RPMI7951 (cell line): ENCODE data around the gene ELL. TPM values are rescaled to one million over a fixed set of nuclear protein-coding genes. Genes with fewer than 3 reads are reported as not detected.
A peak's percentile ranks its signal among the peaks of the same experiment; 100 is the strongest.
"Not testable (repeated sequence)": the region's sequence is repeated elsewhere in the genome, so short reads cannot be mapped to it uniquely, and the experiment has no call there.

Source experiments
- DNase-seq: peaks from one replicate; pipeline ENCODE4 v3.0.0-alpha.2; 2012; ENCODE audit warnings: low read depth
- total RNA-seq: library from RNA; depleted of rRNA; stranded (reverse); fragments of >200 nt; shearing (Covaris generic); gene quantifications from 2 replicates; pipeline ENCODE4 v1.2.3, GENCODE V29; 2014; rRNA removed

ELL gene
- total RNA-seq, 1 experiment from 2014 or later = 7.2 TPM

DNA sequence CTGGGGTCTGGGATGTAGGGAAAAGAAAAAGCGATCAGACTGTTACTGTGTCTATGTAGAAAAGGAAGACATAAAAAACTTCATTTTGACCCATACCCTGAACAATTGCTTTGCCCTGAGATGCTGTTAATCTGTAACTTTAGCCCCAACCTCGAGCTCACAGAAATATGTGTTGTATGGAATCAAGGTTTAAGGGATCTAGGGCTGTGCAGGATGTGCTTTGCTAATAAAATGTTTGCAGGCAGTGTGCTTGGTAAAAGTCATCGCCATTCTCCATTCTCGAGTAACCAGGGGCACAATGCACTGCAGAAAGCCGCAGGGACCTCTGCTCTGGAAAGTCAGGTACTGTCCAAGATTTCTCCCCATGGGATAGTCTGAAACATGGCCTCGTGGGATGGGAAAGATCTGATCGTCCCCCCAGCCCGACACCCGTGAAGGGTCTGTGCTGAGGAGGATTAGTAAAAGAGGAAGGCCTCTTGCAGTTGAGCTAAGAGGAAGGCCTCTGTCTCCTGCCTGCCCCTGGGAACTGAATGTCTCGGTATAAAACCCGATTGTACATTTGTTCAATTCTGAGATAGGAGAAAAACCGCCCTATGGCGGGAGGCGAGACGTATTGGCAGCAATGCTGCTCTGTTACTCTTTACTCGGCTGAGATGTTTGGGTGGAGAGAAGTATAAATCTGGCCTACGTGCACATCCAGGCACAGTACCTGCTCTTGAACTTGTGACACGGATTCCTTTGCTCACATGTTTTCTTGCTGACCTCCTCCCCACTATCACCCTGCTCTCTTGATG lies 119.2 kb downstream of the ELL start:
- not testable (repeated sequence) for DNase-seq

DNA sequence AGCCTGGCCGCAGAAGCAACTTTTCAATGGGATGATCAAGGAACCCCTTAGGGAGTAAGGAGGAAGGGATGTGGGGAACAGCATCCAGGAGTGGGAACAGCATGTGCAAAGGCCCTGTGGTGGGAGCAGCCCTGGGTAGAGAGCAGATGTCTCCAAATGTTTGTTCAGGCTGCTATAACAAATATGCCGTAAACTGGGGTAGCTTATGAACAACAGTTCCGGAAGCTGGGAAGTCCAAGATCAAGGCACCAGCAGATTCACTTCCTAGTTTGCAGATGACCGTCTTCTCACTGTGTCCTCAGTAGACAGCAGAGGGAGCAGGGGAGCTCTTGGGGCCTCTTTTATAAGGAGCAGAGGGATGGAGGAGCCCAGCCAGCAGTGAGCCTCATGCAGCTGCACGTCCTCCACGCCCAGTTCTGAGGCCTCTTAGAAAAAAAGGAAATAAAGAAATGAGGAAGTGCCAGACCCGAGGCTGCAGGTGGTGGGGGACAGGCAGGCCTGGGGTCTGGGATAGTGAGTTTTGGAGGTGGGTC lies 120.2 kb downstream of the ELL start:
- DNase-seq = peak; percentile 50

DNA sequence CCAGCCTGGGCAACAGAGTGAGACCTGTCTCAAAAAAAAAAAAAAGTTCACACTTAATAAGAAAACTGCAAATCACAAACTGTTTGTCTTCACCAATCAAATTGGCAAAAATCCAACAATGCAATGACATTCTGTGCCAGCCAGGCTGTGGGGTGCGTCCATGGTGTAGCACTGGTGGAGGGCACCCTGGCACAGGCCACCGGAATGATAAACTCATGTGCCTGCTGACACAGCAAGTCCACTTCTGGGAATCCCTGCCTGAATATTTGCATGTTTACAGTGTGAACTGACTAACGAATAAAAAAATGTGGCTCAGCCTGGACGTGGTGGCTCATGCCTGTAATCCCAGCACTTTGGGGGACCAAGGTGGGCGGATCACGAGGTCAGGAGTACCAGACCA lies 122.9 kb downstream of the ELL start:
- DNase-seq = peak; percentile 45

DNA sequence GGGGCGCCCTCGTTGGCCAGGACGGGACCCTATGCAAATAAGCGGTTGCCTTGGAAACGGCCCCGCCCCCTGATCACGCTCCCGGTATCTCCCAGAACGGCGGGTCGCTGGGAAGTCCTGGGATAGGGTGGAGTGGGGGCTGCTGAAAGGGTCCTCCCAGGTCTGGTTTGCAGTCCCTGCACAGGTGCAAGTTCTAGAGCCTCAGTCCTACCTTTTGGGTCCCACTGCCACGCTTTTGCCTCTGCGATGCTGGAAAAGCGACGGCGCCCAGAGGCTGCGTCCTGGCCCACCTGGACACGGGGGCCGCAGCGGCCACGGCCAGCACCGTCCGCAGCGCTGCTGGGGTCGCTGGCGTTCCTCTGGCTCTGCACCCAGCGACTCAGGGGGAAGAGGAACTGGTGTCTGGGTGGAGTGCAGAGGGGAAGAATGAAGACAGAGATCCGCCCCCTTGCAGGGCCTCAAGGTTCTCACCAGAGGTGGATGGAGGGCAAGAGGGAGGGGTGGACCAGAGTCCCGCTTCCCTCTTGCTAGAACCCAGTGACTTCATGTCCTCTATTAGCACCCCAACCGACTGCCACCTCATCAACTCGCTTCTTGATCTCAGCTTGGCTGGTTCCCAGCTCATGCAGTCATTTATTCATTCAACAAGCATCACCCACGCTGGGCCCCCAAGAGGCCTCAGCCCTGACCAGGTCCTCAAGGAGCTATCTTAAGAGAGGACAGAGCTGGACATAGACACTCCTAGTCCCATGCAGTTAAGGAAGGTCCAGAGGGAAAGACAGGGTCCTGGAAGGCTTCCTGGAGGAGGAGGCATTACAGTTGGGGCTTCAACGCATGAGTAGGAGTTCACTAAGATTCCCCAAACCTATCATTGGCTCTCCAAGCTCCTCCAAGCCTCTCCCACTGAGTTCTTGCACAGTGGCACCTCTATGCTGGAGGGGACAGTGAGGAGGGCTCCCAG lies 124.3 kb downstream of the ELL start, which contains the start of gene LRRC25:
LRRC25 (minus strand) TSS at position 381 of the 961 bp plus-strand sequence. CDS start 659 bp downstream, outside the sequence.
- DNase-seq = no peak

DNA sequence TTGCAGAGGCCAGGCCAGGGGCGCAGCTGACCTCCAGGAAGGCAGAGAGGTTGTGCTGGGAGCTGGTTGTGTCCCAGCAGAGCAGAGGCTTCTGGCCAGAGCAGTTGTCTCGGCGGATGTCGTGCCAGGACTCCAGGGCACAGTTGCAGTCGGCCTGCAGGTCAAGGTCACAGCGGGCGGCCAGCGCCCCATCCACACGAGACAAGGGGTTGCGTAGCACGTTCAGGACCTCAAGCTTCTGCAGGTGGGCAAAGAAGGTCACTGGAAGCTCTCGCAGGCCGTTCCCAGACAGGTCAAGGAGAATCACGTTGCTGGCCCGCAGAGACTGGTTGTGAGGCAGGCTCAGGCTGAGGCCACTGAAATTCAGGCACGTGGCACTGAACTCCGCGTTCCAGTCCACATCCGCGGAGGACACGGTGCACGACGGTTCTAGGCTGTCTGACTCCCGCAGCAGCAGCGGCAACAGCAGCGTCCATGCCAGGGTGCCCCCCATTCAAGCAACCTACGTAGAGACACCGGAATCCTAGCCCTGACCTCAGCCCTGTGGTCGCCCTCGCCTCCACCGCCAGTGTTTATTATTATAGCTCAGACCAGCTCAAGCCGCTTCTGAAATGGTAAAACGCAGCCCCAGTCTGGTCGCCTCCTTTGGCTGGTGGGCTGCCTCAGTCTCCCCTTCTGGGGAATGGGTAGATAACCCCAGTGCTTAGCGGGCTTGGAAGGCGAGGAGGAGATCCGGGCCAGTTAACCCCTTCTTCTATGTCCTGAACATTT lies 125.2 kb downstream of the ELL start:
- DNase-seq = no peak

DNA sequence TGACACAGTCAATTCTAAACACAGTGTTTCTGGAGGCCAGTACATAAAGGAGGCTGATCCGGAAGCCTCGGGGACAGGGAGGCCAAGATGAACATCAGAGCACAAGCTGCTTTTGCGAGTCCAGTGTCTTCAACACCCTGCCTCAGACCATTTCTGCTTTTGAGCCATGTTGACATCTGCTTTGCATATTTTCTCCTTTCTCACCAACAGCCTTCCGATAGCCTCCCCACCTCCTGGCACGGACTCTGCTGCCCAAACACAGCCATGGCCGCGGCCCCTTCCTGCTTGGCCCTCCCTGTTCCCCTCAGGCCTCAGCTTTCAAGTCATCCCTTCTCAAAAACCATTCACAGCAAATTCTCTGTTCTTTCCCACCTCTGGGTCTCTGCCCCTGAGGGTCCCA lies 128.0 kb downstream of the ELL start:
- DNase-seq = no peak

DNA sequence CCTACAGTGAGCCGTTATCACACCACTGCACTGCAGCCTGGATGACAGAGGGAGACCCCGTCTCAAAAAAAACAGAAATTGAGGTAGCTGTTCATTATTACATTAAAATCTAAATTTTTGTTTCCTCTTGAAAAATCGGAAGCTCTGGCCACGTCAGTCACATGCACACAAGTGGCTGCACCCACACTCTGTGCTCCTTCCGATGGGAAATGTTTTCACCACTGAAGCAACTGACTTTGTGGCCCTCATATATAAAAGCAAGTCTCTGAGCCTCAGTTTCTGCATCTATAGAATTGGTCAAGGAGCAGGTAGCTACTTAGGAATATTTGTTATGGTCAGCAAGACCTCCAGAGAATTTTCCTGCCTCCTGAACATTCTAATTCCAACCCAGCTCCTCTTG lies 128.9 kb downstream of the ELL start:
- DNase-seq = no peak

Other genes with a start within 250 kb of the ELL start
- gene IQCN, start 247.6 kb downstream of the ELL start, total RNA-seq = 0.29 and 0.36 TPM in 2 replicates
- gene JUND, start 240.4 kb downstream of the ELL start, total RNA-seq = 22.0 and 60.8 TPM in 2 replicates
- 385 and 496 TPM in 2 replicates for gene LSM4, start 199.0 kb downstream of the ELL start, total RNA-seq
- 10.7 and 11.9 TPM in 2 replicates for gene PGPEP1, start 181.5 kb downstream of the ELL start, total RNA-seq
- gene GDF15, start 135.9 kb downstream of the ELL start, total RNA-seq = 1.4 and 1.6 TPM in 2 replicates
- not detected in 2 replicates for gene LRRC25, start 124.4 kb downstream of the ELL start, total RNA-seq
- gene SSBP4, start 102.7 kb downstream of the ELL start, total RNA-seq = 25.1 and 38.9 TPM in 2 replicates
- 9.9 and 20.9 TPM in 2 replicates for gene ISYNA1, start 83.9 kb downstream of the ELL start, total RNA-seq
- 172 and 199 TPM in 2 replicates for gene FKBP8, start 21.5 kb upstream of the ELL start, total RNA-seq
- gene KXD1, start 35.8 kb upstream of the ELL start, total RNA-seq = 159 TPM in 2 replicates
- 1,359 and 2,003 TPM in 2 replicates for gene UBA52, start 49.8 kb upstream of the ELL start, total RNA-seq
- gene REX1BD, start 66.7 kb upstream of the ELL start, total RNA-seq = 84.0 and 117 TPM in 2 replicates
- gene CRLF1, start 84.7 kb upstream of the ELL start, total RNA-seq = 2.0 and 2.8 TPM in 2 replicates
- gene TMEM59L, start 90.8 kb upstream of the ELL start, total RNA-seq = not detected in 2 replicates
- gene KLHL26, start 115.0 kb upstream of the ELL start, total RNA-seq = 3.0 and 7.5 TPM in 2 replicates
- 2.2 and 2.9 TPM in 2 replicates for gene CRTC1, start 161.6 kb upstream of the ELL start, total RNA-seq